Raji (cell line): ENCODE measurements around the gene BBS4.

Experiments
- POLR2A ChIP-seq: IDR thresholded peaks from 2 replicates; pipeline ENCODE4 v1.6.1; 2011; ENCODE audit warnings: low read depth, low read length, control low read depth; ENCODE audit not compliant: insufficient read depth

BBS4 gene

DNA sequence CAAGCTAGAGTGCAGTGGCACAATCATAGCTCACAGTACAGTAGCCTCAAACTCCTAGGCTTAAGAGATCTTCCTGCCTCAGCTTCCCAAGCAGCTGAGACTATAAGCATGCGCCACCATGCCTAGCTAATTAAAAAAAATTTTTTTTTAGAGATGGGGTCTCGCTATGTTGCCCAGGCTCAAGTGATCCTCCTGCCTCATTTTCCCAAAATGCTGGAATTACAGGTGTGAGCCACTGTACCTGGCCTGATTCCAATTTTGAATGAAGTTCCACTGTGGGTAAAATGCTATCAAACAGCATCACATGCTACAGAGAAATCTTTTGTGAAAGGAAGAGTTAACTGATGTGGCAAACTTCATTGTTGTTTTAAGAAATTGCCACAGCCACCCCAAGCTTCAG, 80.0 kb downstream of the BBS4 start:
- no peak for TF ChIP-seq POLR2A

DNA sequence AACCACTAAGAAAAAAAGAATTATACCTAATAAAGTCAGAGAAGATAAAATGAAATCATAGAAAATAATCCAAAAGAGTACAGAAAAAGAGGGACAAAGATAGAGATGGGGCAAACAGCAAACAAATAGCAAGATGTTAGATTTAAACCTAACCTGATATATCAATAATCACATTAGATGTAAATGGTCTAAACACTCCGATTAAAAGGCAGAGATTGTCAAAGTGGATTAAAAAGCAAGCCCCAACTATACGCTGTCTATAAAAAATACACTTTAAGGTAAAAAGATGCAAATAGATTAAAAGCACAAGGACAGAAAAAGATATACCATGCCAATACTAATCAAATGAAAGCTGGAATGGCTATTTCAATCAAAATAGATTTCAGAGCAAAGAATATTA, 80.8 kb downstream of the BBS4 start:
- no peak for TF ChIP-seq POLR2A

- no peak for TF ChIP-seq POLR2A
Measured at GRCh38 chr15:72770673-72771328, 84.8 kb downstream of the BBS4 start.

DNA sequence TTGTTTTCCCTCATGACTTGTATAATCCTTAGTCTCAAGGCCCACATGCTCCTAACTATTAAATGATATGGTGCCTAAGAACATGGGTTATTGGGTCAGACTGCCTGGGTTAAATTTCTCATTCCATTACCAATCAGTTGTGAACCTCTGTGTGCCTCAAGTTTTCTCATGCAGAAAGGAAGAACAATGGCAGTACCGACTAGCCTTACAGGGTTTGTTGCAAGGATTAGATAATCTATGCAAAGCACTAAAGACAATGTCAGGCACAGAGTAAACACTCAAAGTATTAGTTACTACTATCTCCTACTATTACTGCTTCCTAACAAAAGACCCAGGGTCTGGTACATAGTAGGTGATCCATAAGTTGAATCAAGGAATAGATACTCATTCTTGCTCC, 85.3 kb downstream of the BBS4 start:
- no peak for TF ChIP-seq POLR2A

- TF ChIP-seq POLR2A: no peak
Measured at GRCh38 chr15:72774696-72775383, 88.8 kb downstream of the BBS4 start.

- no peak for TF ChIP-seq POLR2A
Measured at GRCh38 chr15:72778796-72779195, 92.8 kb downstream of the BBS4 start.

DNA sequence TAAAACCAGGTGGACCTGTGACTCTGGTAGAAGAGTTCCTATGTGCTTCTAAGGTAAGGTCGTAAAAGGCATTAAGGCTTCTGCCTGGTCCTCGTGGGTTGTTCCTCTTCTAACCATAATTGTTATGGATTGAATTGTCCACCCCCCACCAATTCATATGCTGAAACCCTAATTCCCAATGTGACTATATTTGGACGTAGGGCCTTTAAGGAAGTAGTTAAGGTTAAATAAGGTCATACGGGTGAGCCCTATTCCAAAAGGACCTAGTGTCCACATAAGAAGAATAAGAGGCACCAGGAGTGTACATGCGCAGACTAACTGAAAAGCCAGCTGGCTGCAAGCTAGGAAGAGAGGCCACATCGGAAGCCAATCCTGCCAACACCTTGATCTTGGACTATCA, 95.6 kb downstream of the BBS4 start:
- TF ChIP-seq POLR2A: no peak

DNA sequence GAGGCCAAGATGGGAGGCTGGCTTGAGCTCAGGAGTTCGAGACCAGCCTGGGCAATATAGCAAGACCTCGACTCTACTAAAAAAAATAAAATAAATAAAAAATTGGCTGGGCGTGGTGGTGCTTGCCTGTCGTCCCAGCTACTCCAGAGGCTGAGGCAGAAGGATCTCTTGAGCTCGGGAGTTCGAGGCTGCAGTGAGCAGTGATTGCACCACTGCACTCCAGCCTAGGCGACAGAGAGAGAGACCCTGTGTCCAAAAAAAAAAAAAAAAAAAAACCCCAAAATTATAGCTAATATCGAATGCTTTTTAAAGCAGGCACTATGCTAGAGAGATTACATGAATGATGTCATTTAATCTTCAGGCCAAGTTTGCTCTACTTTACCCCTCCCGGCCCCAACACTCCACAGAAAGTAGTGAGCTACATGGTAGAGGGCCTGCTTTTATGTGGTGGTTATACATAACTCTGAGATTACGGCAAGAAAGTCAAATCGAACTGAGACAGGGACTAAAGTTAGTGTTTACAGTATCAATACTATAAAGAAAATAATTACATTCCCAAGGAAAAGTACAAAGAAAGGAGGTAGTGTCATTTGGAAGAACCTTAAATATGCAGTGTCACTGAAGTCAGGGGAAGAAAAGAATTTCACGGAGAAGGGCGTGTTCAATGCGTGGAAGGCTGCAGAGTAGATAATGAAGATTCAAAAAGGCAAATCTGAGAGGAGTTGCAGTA, 96.4 kb downstream of the BBS4 start:
- TF ChIP-seq POLR2A: no peak

DNA sequence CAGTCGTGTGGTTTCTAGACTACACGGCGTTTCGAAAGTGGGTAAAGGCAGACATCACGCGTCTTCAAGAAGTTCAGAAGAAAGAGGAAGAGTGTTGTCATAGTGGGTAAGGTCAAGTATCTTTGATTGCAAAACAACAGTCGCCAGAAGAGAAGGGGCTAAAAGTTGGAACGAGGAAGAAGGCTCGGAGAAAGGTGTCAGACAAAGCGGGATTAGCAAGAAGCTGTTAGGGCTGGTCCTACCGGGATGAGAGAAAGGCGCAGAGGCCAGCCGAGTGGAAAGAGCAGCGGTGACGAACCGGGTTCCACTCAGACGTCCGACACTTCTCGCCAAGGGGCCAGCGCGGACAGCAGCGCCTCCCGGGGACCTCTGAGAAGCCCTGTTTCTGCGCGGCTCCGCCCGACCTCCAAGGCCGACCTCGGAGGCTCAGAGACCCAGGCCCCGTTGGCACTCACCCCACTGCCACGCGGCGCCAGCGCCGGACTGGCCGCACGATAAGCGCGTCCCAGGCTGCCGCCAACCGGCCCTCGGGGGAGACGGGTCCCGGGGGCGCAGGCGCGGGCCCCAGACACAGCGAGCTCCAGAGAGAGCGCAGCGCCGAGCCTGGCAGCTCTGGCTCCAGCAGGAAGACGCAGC, 97.1 kb downstream of the BBS4 start:
- no peak for TF ChIP-seq POLR2A

- peak; percentile 96 for TF ChIP-seq POLR2A
Measured at GRCh38 chr15:72783640-72784455, 97.8 kb downstream of the BBS4 start, which contains the start of gene ADPGK. Gene ADPGK, minus strand, starts transcription at chr15:72783758. Its CDS starts 67 bp downstream, at chr15:72783691.

- no peak for TF ChIP-seq POLR2A
Measured at GRCh38 chr15:72784456-72784876, 98.5 kb downstream of the BBS4 start.

GRCh38 chr15:72785432-72785831, 99.4 kb downstream of the BBS4 start:
- no peak for TF ChIP-seq POLR2A

GRCh38 chr15:72785841-72786240, 99.8 kb downstream of the BBS4 start:
- TF ChIP-seq POLR2A: no peak

- no peak for TF ChIP-seq POLR2A
Measured at GRCh38 chr15:72786242-72786641, 100.2 kb downstream of the BBS4 start.

- no peak for TF ChIP-seq POLR2A
Measured at GRCh38 chr15:72786676-72787345, 100.8 kb downstream of the BBS4 start.

DNA sequence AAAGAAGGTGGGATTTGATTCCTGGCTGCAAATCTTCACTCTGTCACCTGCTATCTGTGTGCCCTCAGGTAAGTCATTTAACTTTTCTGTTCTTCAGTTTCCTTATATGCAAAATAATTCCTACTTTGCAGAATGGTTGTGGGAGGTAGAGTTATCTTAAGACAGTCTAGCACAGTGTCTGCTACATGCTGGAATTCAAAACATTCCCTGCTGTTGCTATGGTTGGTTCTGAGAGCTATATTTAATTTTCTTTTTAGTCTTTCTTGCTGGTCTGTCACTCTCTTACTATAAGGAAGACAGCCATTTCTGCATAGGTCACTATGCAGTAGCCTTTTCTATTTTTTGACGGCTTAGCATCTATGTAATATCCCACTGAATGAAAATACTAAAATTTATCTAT, 101.5 kb downstream of the BBS4 start:
- TF ChIP-seq POLR2A: no peak
